ENCODE measurements around the gene C11orf97. TPM values are rescaled to one million over a fixed set of nuclear protein-coding genes. Genes with fewer than 3 reads are reported as not detected.
"Not testable (repeated sequence)": the region's sequence is repeated elsewhere in the genome, so short reads cannot be mapped to it uniquely, and the experiment has no call there.

Gene C11orf97
- total and polyA plus RNA-seq, 2 of the 13 experiments (the other 11 are each of a cell fraction or from before 2014, with no cell fraction given), result 0.35 TPM; not detected in 1

DNA sequence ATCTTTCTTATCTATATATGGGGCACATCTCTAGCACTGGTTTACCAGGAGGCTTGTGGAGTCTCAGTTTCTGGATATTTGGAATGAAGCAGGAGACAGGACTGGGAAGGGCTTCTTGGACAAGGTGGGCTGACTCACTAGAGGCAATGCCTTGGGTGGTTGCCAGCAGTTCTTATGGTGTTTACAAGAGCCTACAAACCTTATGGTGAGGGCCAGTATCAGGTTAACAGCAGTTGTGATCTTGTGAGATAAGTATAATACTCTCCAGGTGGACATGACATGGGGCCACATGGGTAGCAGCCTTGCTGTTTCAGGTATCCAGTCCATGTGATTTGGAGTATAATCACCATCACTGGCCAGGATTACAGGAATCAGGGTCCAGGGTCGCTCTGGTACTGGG, 41.7 kb downstream of the C11orf97 start:
- TF ChIP-seq PHF8 (CRISPR knock-in tag; IDR thresholded peaks at IDR 0.05) (no peak), PTBP1 (IDR thresholded peaks at IDR 0.05; ENCODE audit: low read depth, low read length, poor library complexity, severe bottlenecking) (no peak), NKX3-1 (CRISPR knock-in tag; IDR thresholded peaks at IDR 0.05) (no peak), RAD21 (CRISPR knock-in tag; IDR thresholded peaks at IDR 0.05) (no peak), FOSL1 (CRISPR knock-in tag; IDR thresholded peaks at IDR 0.05; ENCODE audit: borderline replicate concordance) (no peak)
- TF ChIP-seq, protein P1, sequence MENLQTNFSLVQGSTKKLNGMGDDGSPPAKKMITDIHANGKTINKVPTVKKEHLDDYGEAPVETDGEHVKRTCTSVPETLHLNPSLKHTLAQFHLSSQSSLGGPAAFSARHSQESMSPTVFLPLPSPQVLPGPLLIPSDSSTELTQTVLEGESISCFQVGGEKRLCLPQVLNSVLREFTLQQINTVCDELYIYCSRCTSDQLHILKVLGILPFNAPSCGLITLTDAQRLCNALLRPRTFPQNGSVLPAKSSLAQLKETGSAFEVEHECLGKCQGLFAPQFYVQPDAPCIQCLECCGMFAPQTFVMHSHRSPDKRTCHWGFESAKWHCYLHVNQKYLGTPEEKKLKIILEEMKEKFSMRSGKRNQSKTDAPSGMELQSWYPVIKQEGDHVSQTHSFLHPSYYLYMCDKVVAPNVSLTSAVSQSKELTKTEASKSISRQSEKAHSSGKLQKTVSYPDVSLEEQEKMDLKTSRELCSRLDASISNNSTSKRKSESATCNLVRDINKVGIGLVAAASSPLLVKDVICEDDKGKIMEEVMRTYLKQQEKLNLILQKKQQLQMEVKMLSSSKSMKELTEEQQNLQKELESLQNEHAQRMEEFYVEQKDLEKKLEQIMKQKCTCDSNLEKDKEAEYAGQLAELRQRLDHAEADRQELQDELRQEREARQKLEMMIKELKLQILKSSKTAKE (CRISPR knock-in tag; IDR thresholded peaks at IDR 0.05; ENCODE audit: borderline replicate concordance), result no peak
- Histone ChIP-seq H3K4me3 (replicated peaks in 1 of 3; ENCODE audit: insufficient read depth in 1 of 3, low read depth in 2 of 3, low read length in 3 of 3) (no peak overlapping the region), H3K9me3 (ENCODE audit: low read length) (no peaks in the 10 kb centered on the region), H3K79me2 (ENCODE audit: insufficient read depth, low read length) (no peaks in the 10 kb centered on the region), H3K27me3 (ENCODE audit: control insufficient read depth in 1 of 2, insufficient read depth in 2 of 2, low read length in 2 of 2) (no peaks in the 10 kb centered on the region), H3K4me2 (ENCODE audit: low read depth, low read length) (no peak overlapping the region), H3K4me1 (ENCODE audit: insufficient read depth, low read length) (no peaks in the 10 kb centered on the region), H3K9ac (ENCODE audit: insufficient read depth, low read depth, low read length) (no peak overlapping the region), H3K27ac (ENCODE audit: extremely low read length, insufficient read depth, low read length) (no peak overlapping the region), H3K36me3 (replicated peaks in 1 of 2; ENCODE audit: control insufficient read depth in 1 of 2, insufficient read depth in 2 of 2, low read length in 2 of 2) (no peaks in the 10 kb centered on the region), H4K20me1 (ENCODE audit: insufficient read depth, low read length) (no peaks in the 10 kb centered on the region), H2AFZ (ENCODE audit: low read length) (no peak overlapping the region)
- FAIRE-seq (no peak), DNase-seq (ENCODE audit: low spot score) (no peak), ATAC-seq (no peak)
- ChIA-PET CTCF (ENCODE audit: low intra/inter-chr PET ratio, low total read pairs) (no interaction called here), POLR2A (no interaction called here)
- intact Hi-C loops (cut with micrococcal nuclease; ENCODE audit: unreplicated experiment), result no loop called here
- WGBS (ENCODE audit: low lambda C conversion rate), result 0% methylated on average over 1 of the region's 1 CpG
- in situ Hi-C loops (cut with HindIII; ENCODE audit: extremely low pct_ligation_motif_present, low pct_unique_long_range_greater_than_20kb), result no loop called here
- BruUV-seq (replicated peaks), result no TSS peak

DNA sequence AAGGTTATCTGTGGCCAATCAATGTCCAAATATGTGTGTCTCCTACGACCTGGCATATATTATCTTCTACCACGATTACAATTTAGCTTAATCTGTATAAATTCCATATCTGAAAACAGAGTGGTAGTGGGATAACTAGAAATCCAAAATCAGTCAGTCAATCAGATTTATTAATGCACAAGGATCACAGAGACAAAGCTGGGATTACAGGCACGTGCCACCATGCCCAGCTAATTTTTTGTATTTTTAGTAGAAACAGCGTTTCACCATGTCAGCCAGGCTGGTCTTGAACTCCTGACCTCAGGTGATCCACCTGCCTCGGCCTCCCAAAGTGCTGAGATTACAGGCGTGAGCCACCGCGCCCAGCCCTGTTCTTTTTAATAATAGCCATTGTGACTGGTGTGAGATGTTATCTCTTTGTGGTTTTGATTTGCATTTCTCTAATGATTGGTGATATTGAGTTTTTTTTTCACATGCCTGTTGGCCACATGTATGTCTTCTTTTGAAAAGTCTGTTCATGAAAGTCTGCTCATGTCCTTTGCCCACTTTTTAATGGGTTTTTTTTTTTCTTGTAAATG, 43.6 kb downstream of the C11orf97 start:
- intact Hi-C loops (cut with micrococcal nuclease; ENCODE audit: unreplicated experiment); in situ Hi-C loops (cut with HindIII; ENCODE audit: extremely low pct_ligation_motif_present, low pct_unique_long_range_greater_than_20kb); ATAC-seq; H3K27ac ChIP-seq (ENCODE audit: extremely low read length, insufficient read depth, low read length); H3K4me2 ChIP-seq (ENCODE audit: low read depth, low read length); H4K20me1 ChIP-seq (ENCODE audit: insufficient read depth, low read length); H3K27me3 ChIP-seq (ENCODE audit: control insufficient read depth in 1 of 2, insufficient read depth in 2 of 2, low read length in 2 of 2); H3K4me3 ChIP-seq (replicated peaks in 1 of 3; ENCODE audit: insufficient read depth in 1 of 3, low read depth in 2 of 3, low read length in 3 of 3); H3K36me3 ChIP-seq (replicated peaks in 1 of 2; ENCODE audit: control insufficient read depth in 1 of 2, insufficient read depth in 2 of 2, low read length in 2 of 2); H3K9me3 ChIP-seq (ENCODE audit: low read length); H2AFZ ChIP-seq (ENCODE audit: low read length); POLR2A ChIA-PET; H3K79me2 ChIP-seq (ENCODE audit: insufficient read depth, low read length); DNase-seq (ENCODE audit: low spot score); CTCF ChIA-PET (ENCODE audit: low intra/inter-chr PET ratio, low total read pairs); H3K4me1 ChIP-seq (ENCODE audit: insufficient read depth, low read length); H3K9ac ChIP-seq (ENCODE audit: insufficient read depth, low read depth, low read length); FAIRE-seq; BruUV-seq (replicated peaks): not testable (repeated sequence)
- 28% methylated on average over 8 of the region's 8 CpGs for WGBS (ENCODE audit: low lambda C conversion rate)

All from HepG2 (cell line).